ENCODE data around the gene SLC6A12. TPM values are rescaled to one million over a fixed set of nuclear protein-coding genes. Genes with fewer than 3 reads are reported as not detected.

Gene SLC6A12
- total and polyA plus RNA-seq, 9 of the 15 experiments (the other 6 are each of a cell fraction or from before 2014, with no cell fraction given): not detected

- TF ChIP-seq THRB (CRISPR knock-in tag; conservative IDR thresholded peaks at IDR 0.05) (no peak), NEUROD1 (IDR thresholded peaks at IDR 0.05; ENCODE audit: borderline replicate concordance, low read depth, low read length, partially characterized antibody) (no peak), DEAF1 (CRISPR knock-in tag; IDR thresholded peaks at IDR 0.05) (no peak), NFE2L1 (tag; IDR thresholded peaks at IDR 0.05; ENCODE audit: borderline replicate concordance, low read depth) (no peak)
- no TSS peak for BruUV-seq (replicated peaks)
- no peak for ATAC-seq
- Histone ChIP-seq H4K20me1 (replicated peaks; ENCODE audit: control insufficient read depth, insufficient read depth, low read length) (no peaks in the 10 kb centered on the region), H3K27me3 (ENCODE audit: control insufficient read depth in 2 of 2, insufficient read depth in 2 of 2, low read length in 2 of 2) (peaks cover 10 to 79% of the 10 kb centered on the region in 2 experiments), H3K79me2 (ENCODE audit: control insufficient read depth, insufficient read depth, low read length) (no peaks in the 10 kb centered on the region), H3K27ac (ENCODE audit: extremely low read depth, low read depth, low read length) (no peak overlapping the region), H3K9ac (ENCODE audit: insufficient read depth in 1 of 2, low read depth in 2 of 2, low read length in 2 of 2) (no peak overlapping the region), H3K4me1 (replicated peaks in 1 of 2; ENCODE audit: control insufficient read depth in 2 of 2, insufficient read depth in 2 of 2, low read length in 2 of 2) (no peaks in the 10 kb centered on the region), H3K36me3 (ENCODE audit: control insufficient read depth, insufficient read depth, low read length) (no peaks in the 10 kb centered on the region), H3K9me3 (replicated peaks; ENCODE audit: control insufficient read depth, insufficient read depth, low read depth, low read length) (no peaks in the 10 kb centered on the region), H3K4me2 (ENCODE audit: insufficient read depth, low read length) (no peak overlapping the region), H3K4me3 (no peak overlapping the region), H3K9me1 (ENCODE audit: control insufficient read depth, insufficient read depth, low read length) (no peaks in the 10 kb centered on the region), H2AFZ (ENCODE audit: low read depth, low read length) (no peak overlapping the region)
- no peak for DNase-seq (ENCODE audit: extremely low read depth in 1 of 4, low spot score in 3 of 4)
- 1% methylated on average over 15 of the region's 18 CpGs for WGBS (ENCODE audit: insufficient coverage, low coverage, missing lambda C conversion rate)
- ChIA-PET POLR2A (interaction anchor here (1.0 kb wide), 1 partner anchor 16 kb away, joined by 3 read pairs; no protein-coding TSS in a partner anchor), CTCF (ENCODE audit: low intra/inter-chr PET ratio) (no interaction called here)
- no peak for FAIRE-seq
- in situ Hi-C loops (cut with MboI): no loop called here
- intact Hi-C loops (cut with micrococcal nuclease): no loop called here
Observed at GRCh38 chr12:227923-228845, 14.2 kb upstream of the SLC6A12 start.
